OCI-LY3 (cell line): ENCODE measurements around the gene GNAZ.

ENCODE experiments used
- EZH2phosphoT487 ChIP-seq: fragments of 200-600 bp; shearing (Covaris generic); IDR thresholded peaks from 2 replicates; pipeline ENCODE4 v1.6.1; 2018; ENCODE audit warnings: antibody characterized with exemption, mixed run types, low read depth
- TF ChIP-seq, protein P1 (sequence below): fragments of 200-600, 300-600 bp; sonication (generic); IDR thresholded peaks from 2 replicates; pipeline ENCODE4 v1.5.1; 2014; ENCODE audit warnings: antibody characterized with exemption, low read length, low read depth

GRCh38 chr22:23112472-23113012, 42.2 kb downstream of the GNAZ start:
- TF ChIP-seq, protein P1, sequence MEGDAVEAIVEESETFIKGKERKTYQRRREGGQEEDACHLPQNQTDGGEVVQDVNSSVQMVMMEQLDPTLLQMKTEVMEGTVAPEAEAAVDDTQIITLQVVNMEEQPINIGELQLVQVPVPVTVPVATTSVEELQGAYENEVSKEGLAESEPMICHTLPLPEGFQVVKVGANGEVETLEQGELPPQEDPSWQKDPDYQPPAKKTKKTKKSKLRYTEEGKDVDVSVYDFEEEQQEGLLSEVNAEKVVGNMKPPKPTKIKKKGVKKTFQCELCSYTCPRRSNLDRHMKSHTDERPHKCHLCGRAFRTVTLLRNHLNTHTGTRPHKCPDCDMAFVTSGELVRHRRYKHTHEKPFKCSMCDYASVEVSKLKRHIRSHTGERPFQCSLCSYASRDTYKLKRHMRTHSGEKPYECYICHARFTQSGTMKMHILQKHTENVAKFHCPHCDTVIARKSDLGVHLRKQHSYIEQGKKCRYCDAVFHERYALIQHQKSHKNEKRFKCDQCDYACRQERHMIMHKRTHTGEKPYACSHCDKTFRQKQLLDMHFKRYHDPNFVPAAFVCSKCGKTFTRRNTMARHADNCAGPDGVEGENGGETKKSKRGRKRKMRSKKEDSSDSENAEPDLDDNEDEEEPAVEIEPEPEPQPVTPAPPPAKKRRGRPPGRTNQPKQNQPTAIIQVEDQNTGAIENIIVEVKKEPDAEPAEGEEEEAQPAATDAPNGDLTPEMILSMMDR: no peak
- TF ChIP-seq EZH2phosphoT487: no peak
